IMR-90 (cell line): Measurements from ENCODE around the gene DDX52.

Experiments
- BHLHE40 ChIP-seq: fragments of 150-350 bp; IDR thresholded peaks from 2 replicates; pipeline ENCODE4 v1.6.1; 2016; ENCODE audit warnings: mild to moderate bottlenecking, low read depth, low read length
- CHD1 ChIP-seq: IDR thresholded peaks from 2 replicates; pipeline ENCODE4 v1.6.1; 2012; ENCODE audit warnings: low read depth, low read length, improper control_type of control experiment
- CTCF ChIP-seq: conservative IDR thresholded peaks from 2 replicates; pipeline ENCODE4 v1.5.1; 2012; ENCODE audit warnings: mild to moderate bottlenecking, low read depth, low read length, improper control_type of control experiment
- MAFK ChIP-seq: IDR thresholded peaks from 2 replicates; pipeline ENCODE4 v1.6.1; 2012; ENCODE audit warnings: low read depth, low read length, improper control_type of control experiment
- MAZ ChIP-seq: IDR thresholded peaks from 2 replicates; pipeline ENCODE4 v1.6.1; 2012; ENCODE audit warnings: low read depth, mild to moderate bottlenecking, low read length, improper control_type of control experiment, moderate library complexity, borderline replicate concordance
- NFE2L2 ChIP-seq: fragments of 150-350 bp; IDR thresholded peaks from 2 replicates; pipeline ENCODE4 v1.6.1; 2016; ENCODE audit warnings: low read depth, mild to moderate bottlenecking, low read length
- POLR2A ChIP-seq: IDR thresholded peaks from 2 replicates; pipeline ENCODE4 v1.6.1; 2012; ENCODE audit warnings: mild to moderate bottlenecking, low read depth, low read length
- RCOR1 ChIP-seq: IDR thresholded peaks from 2 replicates; pipeline ENCODE4 v1.6.1; 2012; ENCODE audit warnings: mild to moderate bottlenecking, low read length, improper control_type of control experiment; ENCODE audit not compliant: insufficient replicate concordance
- SMC3 ChIP-seq: fragments of 150-350 bp; IDR thresholded peaks from 2 replicates; pipeline ENCODE4 v1.6.1; 2016; ENCODE audit warnings: low read depth, mild to moderate bottlenecking, antibody characterized with exemption, low read length, moderate library complexity

- TF ChIP-seq CTCF (no peak), MAZ (no peak), POLR2A (no peak), MAFK (no peak), CHD1 (no peak), SMC3 (no peak), RCOR1 (no peak), BHLHE40 (no peak), NFE2L2 (no peak)
Observed at GRCh38 chr17:37691807-37692206, 48.6 kb upstream of the DDX52 start.
